ENCODE measurements around the gene CLIC1. TPM values are rescaled to one million over a fixed set of nuclear protein-coding genes. Genes with fewer than 3 reads are reported as not detected.

Gene CLIC1
- total RNA-seq, 1 donor from 2014 or later = 281 TPM

DNA sequence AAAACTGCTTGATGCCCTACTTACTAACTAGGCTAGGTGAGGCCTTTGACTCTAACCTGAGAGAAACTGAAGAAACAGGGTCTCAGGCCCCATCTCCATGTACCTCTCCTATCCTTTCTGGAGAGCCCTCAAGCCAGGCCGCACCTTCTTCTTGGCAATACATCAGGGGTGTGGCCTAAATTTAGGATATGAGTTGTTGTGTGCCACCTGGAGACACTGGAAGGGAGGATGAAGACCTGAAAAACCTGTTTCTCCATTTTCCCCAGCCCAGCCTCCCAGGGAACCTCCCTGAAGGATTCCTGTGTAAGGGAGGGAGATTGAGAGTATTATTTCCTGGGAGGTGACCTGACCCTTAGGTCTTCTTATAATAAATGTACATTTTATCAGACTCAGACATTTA, 18.1 kb downstream of the CLIC1 start:
- intact Hi-C loops (cut with DNase I) = no loop called here
- no peaks in the 10 kb centered on the region for H3K27me3 ChIP-seq
- no peaks in the 10 kb centered on the region for H3K9me3 ChIP-seq
- H3K27ac ChIP-seq = no peak overlapping the region
- no peak for DNase-seq (ENCODE audit: low spot score in 2 of 2)
- no peaks in the 10 kb centered on the region for H3K4me1 ChIP-seq
- TF ChIP-seq, protein P1, sequence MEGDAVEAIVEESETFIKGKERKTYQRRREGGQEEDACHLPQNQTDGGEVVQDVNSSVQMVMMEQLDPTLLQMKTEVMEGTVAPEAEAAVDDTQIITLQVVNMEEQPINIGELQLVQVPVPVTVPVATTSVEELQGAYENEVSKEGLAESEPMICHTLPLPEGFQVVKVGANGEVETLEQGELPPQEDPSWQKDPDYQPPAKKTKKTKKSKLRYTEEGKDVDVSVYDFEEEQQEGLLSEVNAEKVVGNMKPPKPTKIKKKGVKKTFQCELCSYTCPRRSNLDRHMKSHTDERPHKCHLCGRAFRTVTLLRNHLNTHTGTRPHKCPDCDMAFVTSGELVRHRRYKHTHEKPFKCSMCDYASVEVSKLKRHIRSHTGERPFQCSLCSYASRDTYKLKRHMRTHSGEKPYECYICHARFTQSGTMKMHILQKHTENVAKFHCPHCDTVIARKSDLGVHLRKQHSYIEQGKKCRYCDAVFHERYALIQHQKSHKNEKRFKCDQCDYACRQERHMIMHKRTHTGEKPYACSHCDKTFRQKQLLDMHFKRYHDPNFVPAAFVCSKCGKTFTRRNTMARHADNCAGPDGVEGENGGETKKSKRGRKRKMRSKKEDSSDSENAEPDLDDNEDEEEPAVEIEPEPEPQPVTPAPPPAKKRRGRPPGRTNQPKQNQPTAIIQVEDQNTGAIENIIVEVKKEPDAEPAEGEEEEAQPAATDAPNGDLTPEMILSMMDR (IDR thresholded peaks at IDR 0.05) = no peak
- no peak overlapping the region for H3K4me3 ChIP-seq
- H3K36me3 ChIP-seq = no peaks in the 10 kb centered on the region

DNA sequence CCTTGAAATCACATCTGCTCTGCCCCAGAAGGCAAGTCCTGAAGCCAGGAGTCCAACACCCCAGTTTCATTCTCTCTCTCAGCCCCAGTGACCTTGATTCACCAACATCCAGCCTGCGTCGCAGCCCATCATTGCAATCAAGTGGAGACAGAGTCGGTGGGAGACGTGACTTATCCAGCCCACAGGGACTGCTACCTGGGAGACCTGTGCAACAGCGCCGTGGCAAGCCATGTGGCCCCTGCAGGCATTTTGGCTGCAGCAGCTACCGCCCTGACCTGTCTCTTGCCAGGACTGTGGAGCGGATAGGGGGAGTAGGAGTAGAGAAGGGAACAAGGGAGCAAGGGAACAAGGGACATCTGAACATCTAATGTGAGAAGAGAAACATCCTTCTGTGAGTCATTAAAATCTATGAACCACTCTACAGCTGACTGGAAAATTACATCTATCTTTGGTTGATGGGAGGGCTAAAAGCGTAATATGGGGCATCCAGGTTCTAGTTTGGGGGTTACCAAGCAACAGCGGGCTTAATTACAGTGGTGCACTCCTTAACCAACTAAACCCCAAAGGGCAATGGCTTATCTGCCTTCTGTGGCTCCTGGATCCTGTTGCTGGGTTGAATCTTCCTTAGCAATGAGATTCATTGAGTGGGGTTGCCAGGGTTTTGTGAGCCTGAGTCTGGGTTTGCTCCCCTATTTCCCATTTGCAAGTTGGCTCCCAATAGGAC, 18.7 kb downstream of the CLIC1 start:
- H3K4me1 ChIP-seq = no peaks in the 10 kb centered on the region
- TF ChIP-seq, protein P1 (IDR thresholded peaks at IDR 0.05) = no peak
- no peaks in the 10 kb centered on the region for H3K9me3 ChIP-seq
- no peak for DNase-seq (ENCODE audit: low spot score in 2 of 2)
- no peak overlapping the region for H3K27ac ChIP-seq
- intact Hi-C loops (cut with DNase I) = no loop called here
- H3K36me3 ChIP-seq = no peaks in the 10 kb centered on the region
- no peak overlapping the region for H3K4me3 ChIP-seq
- no peaks in the 10 kb centered on the region for H3K27me3 ChIP-seq

DNA sequence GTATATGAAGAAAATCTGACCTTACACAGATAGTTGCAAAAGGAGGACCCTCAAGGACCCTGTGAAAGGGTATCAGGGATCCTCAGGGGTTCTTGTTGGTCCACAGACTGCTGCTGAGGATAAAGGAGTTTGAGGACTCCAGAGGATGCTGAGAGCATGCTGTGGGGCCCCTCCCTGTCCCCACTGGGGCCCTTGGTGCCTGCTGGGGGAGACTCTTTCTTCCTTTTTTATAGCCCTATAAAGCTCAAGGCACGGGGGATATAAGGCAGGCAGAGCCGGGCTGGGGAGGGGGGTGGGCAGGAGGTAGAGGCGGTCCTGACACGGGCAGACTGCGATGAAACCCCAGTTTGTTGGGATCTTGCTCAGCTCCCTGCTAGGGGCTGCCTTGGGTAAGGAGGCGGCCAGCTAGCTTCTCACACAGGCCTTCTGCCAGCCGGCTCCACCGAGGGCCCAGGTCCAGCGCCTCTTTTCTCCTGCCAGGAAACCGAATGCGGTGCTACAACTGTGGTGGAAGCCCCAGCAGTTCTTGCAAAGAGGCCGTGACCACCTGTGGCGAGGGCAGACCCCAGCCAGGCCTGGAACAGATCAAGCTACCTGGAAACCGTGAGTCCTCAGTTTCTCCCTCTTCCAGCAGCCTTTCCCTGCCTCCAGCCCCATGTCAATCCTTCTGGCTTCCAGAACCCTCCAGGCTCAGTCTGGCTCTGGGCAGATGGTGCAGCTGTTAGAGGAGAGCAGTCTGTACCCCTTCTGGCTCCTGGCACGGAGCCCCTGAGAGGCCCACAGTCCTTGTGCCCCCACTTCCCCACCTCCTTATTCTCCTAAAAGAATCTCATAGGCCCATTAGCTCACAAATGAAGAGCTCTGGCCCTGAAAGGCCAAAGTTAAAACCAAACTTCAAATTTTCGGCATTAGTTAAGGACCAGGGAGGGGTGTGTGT, 21.0 kb downstream of the CLIC1 start, which contains the start of gene LY6G6D:
LY6G6D (plus strand) TSS at position 327 of the 937 bp plus-strand sequence; CDS start at position 335, 8 bp downstream.
- H3K4me3 ChIP-seq = no peak within 1 kb of the TSS
- H3K27ac ChIP-seq = no peak within 1 kb of the TSS
- intact Hi-C loops (cut with DNase I) = no loop called here
- no peaks in the 10 kb centered on the region for H3K4me1 ChIP-seq
- no peak for DNase-seq (ENCODE audit: low spot score in 2 of 2)
- H3K36me3 ChIP-seq = no peaks in the 10 kb centered on the region
- H3K27me3 ChIP-seq = no peaks in the 10 kb centered on the region
- TF ChIP-seq, protein P1 (IDR thresholded peaks at IDR 0.05) = no peak
- no peaks in the 10 kb centered on the region for H3K9me3 ChIP-seq

DNA sequence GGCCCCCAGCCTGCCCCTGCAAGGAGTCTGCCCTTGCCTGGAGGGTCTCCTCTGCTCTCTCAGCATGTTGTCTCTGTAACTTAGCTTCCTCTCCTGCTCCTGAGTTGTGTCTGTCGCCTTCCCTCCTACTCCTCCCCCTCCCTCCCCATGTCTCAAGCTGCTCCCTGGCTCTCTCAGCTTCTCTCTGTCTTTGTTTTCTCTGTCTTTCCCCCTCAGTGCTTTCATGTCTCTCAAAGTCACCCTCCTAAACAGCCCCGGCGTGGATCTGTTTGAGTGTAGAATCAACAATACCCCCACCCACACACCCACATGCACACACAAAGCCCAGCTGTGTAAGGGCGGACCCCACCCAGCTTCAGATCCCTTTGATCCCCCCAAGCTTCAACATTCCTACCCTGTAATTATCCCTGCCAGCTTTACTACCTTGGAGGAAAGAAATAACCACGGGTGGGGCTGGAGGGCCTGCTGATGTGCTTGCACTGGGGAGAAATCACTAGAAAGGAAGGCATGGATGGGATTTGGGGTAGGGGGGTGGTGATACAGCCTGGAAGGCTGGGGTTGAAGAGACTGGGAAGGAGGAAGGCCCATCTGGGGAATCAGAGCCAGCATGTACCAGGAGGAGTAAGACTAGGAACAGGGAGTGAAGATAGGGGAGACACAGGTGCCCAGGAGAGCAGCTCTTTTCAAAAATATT, 22.2 kb downstream of the CLIC1 start:
- intact Hi-C loops (cut with DNase I) = no loop called here
- H3K27ac ChIP-seq = no peak overlapping the region
- no peak overlapping the region for H3K4me3 ChIP-seq
- H3K4me1 ChIP-seq = no peaks in the 10 kb centered on the region
- no peaks in the 10 kb centered on the region for H3K27me3 ChIP-seq
- H3K36me3 ChIP-seq = no peaks in the 10 kb centered on the region
- no peaks in the 10 kb centered on the region for H3K9me3 ChIP-seq
- DNase-seq (ENCODE audit: low spot score in 2 of 2) = no peak
- TF ChIP-seq, protein P1 (IDR thresholded peaks at IDR 0.05) = no peak

DNA sequence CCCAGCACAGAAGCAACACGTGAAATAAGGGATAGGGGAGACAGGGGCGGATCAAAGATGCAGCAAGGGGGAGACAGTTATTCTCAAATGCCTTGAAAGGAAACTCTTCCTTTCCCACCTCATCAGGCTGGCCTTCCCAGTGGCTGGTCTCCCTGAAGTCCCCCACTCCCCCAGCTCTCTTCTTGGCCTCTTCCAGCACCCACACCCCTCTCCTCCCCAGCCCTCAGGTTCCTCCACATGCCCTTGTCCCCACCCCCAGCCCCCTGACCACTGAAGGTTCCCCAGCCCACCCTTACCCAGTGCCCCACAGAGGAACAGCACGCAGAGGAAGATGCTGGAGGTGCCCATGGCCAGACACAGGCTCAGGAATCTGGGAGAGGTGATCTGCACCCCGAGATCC, 22.9 kb downstream of the CLIC1 start:
- Histone ChIP-seq H3K4me1 (no peaks in the 10 kb centered on the region), H3K9me3 (no peaks in the 10 kb centered on the region), H3K4me3 (no peak overlapping the region), H3K27me3 (no peaks in the 10 kb centered on the region), H3K27ac (no peak overlapping the region), H3K36me3 (no peaks in the 10 kb centered on the region)
- intact Hi-C loops (cut with DNase I) = no loop called here
- DNase-seq (ENCODE audit: low spot score in 2 of 2) = no peak
- TF ChIP-seq, protein P1 (IDR thresholded peaks at IDR 0.05) = no peak

Measured in ascending aorta (tissue), 2 donors.